ENCODE measurements around the gene PXMP2. TPM values are rescaled to one million over a fixed set of nuclear protein-coding genes. Genes with fewer than 3 reads are reported as not detected.
A peak's percentile ranks its signal among the peaks of the same experiment; 100 is the strongest.
"Not testable (repeated sequence)": the region's sequence is repeated elsewhere in the genome, so short reads cannot be mapped to it uniquely, and the experiment has no call there.

PXMP2 gene
- total RNA-seq, 1 experiment from 2014 or later: 42.7 TPM

GRCh38 chr12:132747896-132748295 is 60.5 kb downstream of the PXMP2 start:
- Histone ChIP-seq H3K9me2 (replicated peaks; ENCODE audit: low read length) (no peaks in the 10 kb centered on the region), H3K9ac (ENCODE audit: low read length) (no peak overlapping the region), H4K20me1 (ENCODE audit: low read length) (peaks cover 20% of the 10 kb centered on the region), H3K36me3 (ENCODE audit: low read depth, low read length) (peaks cover 73% of the 10 kb centered on the region), H3K4me3 (ENCODE audit: low read length) (no peak overlapping the region), H2AFZ (ENCODE audit: low read length) (no peak overlapping the region), H3K79me2 (ENCODE audit: low read length) (peaks cover 52% of the 10 kb centered on the region), H3K27ac (ENCODE audit: low read length) (no peak overlapping the region), H3K9me3 (ENCODE audit: low read length) (no peaks in the 10 kb centered on the region), H3K27me3 (ENCODE audit: low read length) (no peaks in the 10 kb centered on the region), H3K4me1 (ENCODE audit: insufficient read depth, low read length) (no peaks in the 10 kb centered on the region), H3F3A (ENCODE audit: low read length, unreplicated experiment) (no peaks in the 10 kb centered on the region), H3K4me2 (ENCODE audit: low read length) (no peak overlapping the region)
- TF ChIP-seq EZH2 (IDR thresholded peaks at IDR 0.05; ENCODE audit: low read length, unreplicated experiment): no peak
- no peak for TF ChIP-seq CTCF (conservative IDR thresholded peaks at IDR 0.05; ENCODE audit: low read depth, low read length)
- DNase-seq (no peak), ATAC-seq (no peak)
- TSS peak; percentile 13 for BruUV-seq (replicated peaks)
- intact Hi-C loops (cut with micrococcal nuclease): no loop called here
- CTCF ChIA-PET: interaction anchor here (0.7 kb wide), 1 partner anchor 21 kb away, joined by 3 read pairs; no protein-coding TSS in a partner anchor
- POLR2A ChIA-PET (ENCODE audit: unreplicated experiment): no interaction called here

DNA sequence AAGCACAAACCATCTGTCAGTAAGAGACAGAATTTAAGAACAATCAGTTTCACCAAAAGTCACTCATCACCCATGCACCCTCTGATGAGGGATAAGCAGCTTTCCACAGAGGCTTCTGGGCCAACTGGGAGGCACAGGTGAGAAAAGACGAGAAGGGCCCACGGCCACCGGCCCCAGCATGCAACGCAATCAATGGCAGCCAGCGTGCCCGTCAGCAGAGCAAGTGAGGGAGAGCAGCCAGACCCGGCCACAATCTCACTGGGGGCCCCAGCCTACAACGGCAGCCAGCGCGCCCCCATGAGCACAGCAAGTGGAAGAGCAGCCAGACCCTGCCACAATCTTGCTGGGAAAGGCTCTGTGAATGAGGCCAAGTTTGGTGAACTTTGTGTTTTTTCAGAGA is 60.9 kb downstream of the PXMP2 start:
- peaks cover 52% of the 10 kb centered on the region for H3K79me2 ChIP-seq (ENCODE audit: low read length)
- no peaks in the 10 kb centered on the region for H3K27me3 ChIP-seq (ENCODE audit: low read length)
- ATAC-seq (no peak), DNase-seq (no peak)
- no peaks in the 10 kb centered on the region for H3K9me3 ChIP-seq (ENCODE audit: low read length)
- BruUV-seq (replicated peaks): no TSS peak
- H3K36me3 ChIP-seq (ENCODE audit: low read depth, low read length): peaks cover 74% of the 10 kb centered on the region
- H3K4me2 ChIP-seq (ENCODE audit: low read length): no peak overlapping the region
- H3K4me3 ChIP-seq (ENCODE audit: low read length): no peak overlapping the region
- TF ChIP-seq EZH2 (IDR thresholded peaks at IDR 0.05; ENCODE audit: low read length, unreplicated experiment): no peak
- no peak for TF ChIP-seq EZH2phosphoT487 (IDR thresholded peaks at IDR 0.05; ENCODE audit: borderline replicate concordance, low read length)
- H3F3A ChIP-seq (ENCODE audit: low read length, unreplicated experiment): no peaks in the 10 kb centered on the region
- peaks cover 21% of the 10 kb centered on the region for H4K20me1 ChIP-seq (ENCODE audit: low read length)
- H3K27ac ChIP-seq (ENCODE audit: low read length): no peak overlapping the region
- H2AFZ ChIP-seq (ENCODE audit: low read length): no peak overlapping the region
- no peaks in the 10 kb centered on the region for H3K4me1 ChIP-seq (ENCODE audit: insufficient read depth, low read length)
- CTCF ChIA-PET: interaction anchor here (0.7 kb wide), 1 partner anchor 21 kb away, joined by 3 read pairs; no protein-coding TSS in a partner anchor
- H3K9ac ChIP-seq (ENCODE audit: low read length): no peak overlapping the region
- intact Hi-C loops (cut with micrococcal nuclease): no loop called here
- H3K9me2 ChIP-seq (replicated peaks; ENCODE audit: low read length): no peaks in the 10 kb centered on the region
- POLR2A ChIA-PET (ENCODE audit: unreplicated experiment): no interaction called here

DNA sequence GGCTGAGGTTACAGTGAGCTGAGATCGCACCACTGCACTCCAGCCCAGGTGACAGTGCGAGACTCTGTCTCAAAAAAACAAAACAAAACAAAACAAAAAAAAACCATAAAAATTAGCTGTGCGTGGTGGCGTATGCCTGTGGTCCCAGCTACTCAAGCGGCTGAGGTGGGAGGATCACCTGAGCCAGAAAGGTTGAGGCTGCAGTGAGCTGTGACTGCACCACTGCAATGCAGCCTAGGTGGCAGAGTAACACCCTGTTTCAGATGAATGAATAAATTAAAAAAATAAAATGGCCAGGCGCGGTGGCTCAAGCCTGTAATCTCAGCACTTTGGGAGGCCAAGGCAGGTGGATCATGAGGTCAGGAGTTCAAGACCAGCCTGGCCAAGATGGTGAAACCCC is 66.3 kb downstream of the PXMP2 start:
- H3K4me3 ChIP-seq (ENCODE audit: low read length); H3K4me1 ChIP-seq (ENCODE audit: insufficient read depth, low read length); H3K4me2 ChIP-seq (ENCODE audit: low read length); H3K9me3 ChIP-seq (ENCODE audit: low read length); intact Hi-C loops (cut with micrococcal nuclease); DNase-seq; H3K27ac ChIP-seq (ENCODE audit: low read length); BruUV-seq (replicated peaks); H3K27me3 ChIP-seq (ENCODE audit: low read length); H2AFZ ChIP-seq (ENCODE audit: low read length); ATAC-seq; POLR2A ChIA-PET (ENCODE audit: unreplicated experiment); H3K9ac ChIP-seq (ENCODE audit: low read length); H3F3A ChIP-seq (ENCODE audit: low read length, unreplicated experiment); CTCF ChIA-PET; H3K9me2 ChIP-seq (replicated peaks; ENCODE audit: low read length): not testable (repeated sequence)
- Histone ChIP-seq H3K79me2 (ENCODE audit: low read length) (peaks cover 73% of the 10 kb centered on the region), H3K36me3 (ENCODE audit: low read depth, low read length) (peaks cover 48% of the 10 kb centered on the region), H4K20me1 (ENCODE audit: low read length) (peaks cover 37% of the 10 kb centered on the region)
